ENCODE results near the gene NUBP1.

Gene NUBP1

DNA sequence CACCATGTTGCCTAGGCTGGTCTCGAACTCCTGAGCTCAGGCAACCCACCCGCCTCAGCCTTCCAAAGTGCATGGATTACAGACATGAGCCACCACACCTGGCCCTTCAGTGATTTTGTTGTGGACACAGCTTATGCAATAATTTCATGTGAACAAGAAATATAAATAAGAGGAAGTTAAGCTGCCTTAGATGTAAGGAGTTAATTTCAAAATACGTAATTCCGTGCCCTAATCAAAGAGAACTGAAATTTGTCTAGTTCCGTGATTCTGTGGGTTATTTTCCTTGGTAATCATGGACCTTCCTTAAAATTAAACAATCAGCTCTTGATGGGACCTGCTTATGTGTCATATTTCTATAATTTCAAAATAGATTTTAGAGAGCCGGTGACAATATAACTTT, 63.1 kb downstream of the NUBP1 start:
- H3K4me1 Mint-ChIP-seq, result no peaks in the 10 kb centered on the region
- no peaks in the 10 kb centered on the region for H3K27me3 Mint-ChIP-seq (ENCODE audit: low read depth)
- TF ChIP-seq, protein P1, sequence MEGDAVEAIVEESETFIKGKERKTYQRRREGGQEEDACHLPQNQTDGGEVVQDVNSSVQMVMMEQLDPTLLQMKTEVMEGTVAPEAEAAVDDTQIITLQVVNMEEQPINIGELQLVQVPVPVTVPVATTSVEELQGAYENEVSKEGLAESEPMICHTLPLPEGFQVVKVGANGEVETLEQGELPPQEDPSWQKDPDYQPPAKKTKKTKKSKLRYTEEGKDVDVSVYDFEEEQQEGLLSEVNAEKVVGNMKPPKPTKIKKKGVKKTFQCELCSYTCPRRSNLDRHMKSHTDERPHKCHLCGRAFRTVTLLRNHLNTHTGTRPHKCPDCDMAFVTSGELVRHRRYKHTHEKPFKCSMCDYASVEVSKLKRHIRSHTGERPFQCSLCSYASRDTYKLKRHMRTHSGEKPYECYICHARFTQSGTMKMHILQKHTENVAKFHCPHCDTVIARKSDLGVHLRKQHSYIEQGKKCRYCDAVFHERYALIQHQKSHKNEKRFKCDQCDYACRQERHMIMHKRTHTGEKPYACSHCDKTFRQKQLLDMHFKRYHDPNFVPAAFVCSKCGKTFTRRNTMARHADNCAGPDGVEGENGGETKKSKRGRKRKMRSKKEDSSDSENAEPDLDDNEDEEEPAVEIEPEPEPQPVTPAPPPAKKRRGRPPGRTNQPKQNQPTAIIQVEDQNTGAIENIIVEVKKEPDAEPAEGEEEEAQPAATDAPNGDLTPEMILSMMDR (IDR thresholded peaks at IDR 0.05; ENCODE audit: unreplicated experiment in 3 of 3), result no peak
- peaks cover 4% of the 10 kb centered on the region for H3K36me3 Mint-ChIP-seq (ENCODE audit: low read depth)
- no peaks in the 10 kb centered on the region for H3K9me3 Mint-ChIP-seq
- H3K27ac Mint-ChIP-seq, result no peak overlapping the region
- no peak overlapping the region for H3K4me3 Mint-ChIP-seq

DNA sequence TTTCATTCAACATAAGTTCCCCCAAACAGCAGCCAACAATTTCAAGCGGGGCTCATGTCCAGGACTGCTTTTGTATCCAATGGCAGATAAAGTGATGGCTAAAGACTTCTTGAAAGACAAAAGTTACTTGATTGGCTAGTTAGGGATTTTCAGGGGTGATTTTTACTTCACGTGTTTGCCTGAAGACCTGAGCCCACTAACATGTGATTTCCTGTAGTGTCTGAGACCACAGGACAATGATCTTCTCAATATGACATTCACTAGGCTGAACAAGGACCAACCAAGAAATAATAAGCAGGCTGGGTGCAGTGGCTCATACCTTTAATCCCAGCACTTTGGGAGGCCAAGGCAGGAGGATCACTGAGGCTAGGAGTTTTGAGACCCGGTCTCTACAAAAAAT, 64.6 kb downstream of the NUBP1 start:
- TF ChIP-seq, protein P1 (IDR thresholded peaks at IDR 0.05; ENCODE audit: unreplicated experiment in 3 of 3), result no peak
- no peaks in the 10 kb centered on the region for H3K9me3 Mint-ChIP-seq
- no peak overlapping the region for H3K4me3 Mint-ChIP-seq
- no peak overlapping the region for H3K27ac Mint-ChIP-seq
- no peaks in the 10 kb centered on the region for H3K4me1 Mint-ChIP-seq
- peaks cover 4% of the 10 kb centered on the region for H3K36me3 Mint-ChIP-seq (ENCODE audit: low read depth)
- no peaks in the 10 kb centered on the region for H3K27me3 Mint-ChIP-seq (ENCODE audit: low read depth)

DNA sequence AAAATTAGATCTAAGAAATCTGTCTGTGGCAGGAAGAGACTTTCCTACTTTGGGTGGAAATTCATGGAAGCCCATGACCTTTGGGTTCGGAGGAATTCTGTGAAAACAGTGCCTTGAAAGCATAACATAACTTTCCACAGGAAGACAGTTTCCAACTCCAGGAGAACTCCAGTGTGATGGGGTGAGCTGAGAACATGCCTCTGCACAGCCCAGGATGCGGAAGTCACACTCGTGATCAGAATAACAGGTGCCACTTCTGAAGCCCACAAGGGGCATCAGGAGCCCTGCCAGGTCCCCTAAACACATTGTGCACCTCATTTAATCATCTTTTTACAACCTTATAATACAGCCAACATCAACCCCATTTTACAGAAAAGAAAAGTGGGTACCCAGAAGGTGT, 65.2 kb downstream of the NUBP1 start:
- TF ChIP-seq, protein P1 (IDR thresholded peaks at IDR 0.05; ENCODE audit: unreplicated experiment in 3 of 3), result no peak
- Mint-ChIP-seq H3K4me1 (no peaks in the 10 kb centered on the region), H3K36me3 (ENCODE audit: low read depth) (peaks cover 4% of the 10 kb centered on the region), H3K4me3 (no peak overlapping the region), H3K27ac (no peak overlapping the region), H3K9me3 (no peaks in the 10 kb centered on the region), H3K27me3 (ENCODE audit: low read depth) (no peaks in the 10 kb centered on the region)

DNA sequence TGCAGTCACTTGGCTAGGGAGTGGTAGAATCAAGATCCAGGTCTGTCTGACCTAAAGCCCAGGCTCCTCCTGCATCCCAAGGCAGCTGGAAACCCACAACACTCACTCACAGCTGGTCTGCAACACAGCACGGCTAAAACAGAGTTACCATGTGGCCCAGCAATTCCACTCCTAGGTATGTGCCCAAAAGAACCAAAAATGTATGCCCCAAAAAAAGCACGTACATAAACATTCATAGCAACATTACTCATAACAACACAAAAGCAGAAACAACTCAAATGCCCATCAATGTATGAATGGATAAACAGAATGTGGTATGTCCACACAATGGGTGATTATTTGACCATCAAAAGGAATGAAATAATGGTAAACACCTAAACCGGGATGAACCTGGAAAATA, 66.1 kb downstream of the NUBP1 start:
- H3K4me1 Mint-ChIP-seq, result no peaks in the 10 kb centered on the region
- H3K4me3 Mint-ChIP-seq, result no peak overlapping the region
- H3K27me3 Mint-ChIP-seq (ENCODE audit: low read depth), result no peaks in the 10 kb centered on the region
- no peaks in the 10 kb centered on the region for H3K9me3 Mint-ChIP-seq
- TF ChIP-seq, protein P1 (IDR thresholded peaks at IDR 0.05; ENCODE audit: unreplicated experiment in 3 of 3), result no peak
- peaks cover 4% of the 10 kb centered on the region for H3K36me3 Mint-ChIP-seq (ENCODE audit: low read depth)
- H3K27ac Mint-ChIP-seq, result no peak overlapping the region

DNA sequence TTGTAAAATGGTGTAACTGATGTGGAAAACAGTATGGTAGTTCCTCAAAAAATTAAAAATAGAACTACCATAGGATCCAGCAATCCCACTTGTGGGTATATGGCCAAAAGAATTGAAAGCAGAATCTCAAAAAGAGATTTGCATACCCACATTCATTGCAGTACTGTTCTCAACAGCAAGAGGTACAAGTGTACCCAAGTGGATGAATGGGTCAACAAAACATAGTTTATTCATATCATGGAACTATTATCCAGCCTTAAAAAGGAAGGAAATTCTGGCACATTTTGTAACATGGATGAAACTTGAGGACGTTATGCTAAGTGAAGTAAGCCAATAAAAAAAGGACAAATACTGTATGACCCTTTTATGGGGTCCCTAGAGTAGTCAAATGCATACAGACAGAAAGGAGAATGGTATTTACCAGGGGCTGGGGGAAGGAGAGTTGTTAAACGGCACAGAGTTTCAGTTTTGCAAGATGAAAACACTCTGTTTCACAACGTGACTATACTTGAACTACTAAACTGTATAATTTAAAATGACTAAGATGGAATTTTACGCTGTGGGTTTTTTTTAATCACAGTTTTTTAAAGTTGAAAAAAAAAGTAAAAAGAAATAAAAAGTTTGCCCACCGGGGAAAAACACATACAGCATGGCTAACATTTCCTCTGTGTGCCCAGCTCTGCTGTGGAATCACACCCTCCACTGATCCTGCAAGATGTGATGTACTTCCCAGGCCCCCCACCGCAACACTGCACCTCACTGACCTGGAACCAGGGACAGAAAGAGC, 68.9 kb downstream of the NUBP1 start:
- TF ChIP-seq, protein P1 (IDR thresholded peaks at IDR 0.05; ENCODE audit: unreplicated experiment in 3 of 3), result no peak
- Mint-ChIP-seq H3K4me3 (no peak overlapping the region), H3K36me3 (ENCODE audit: low read depth) (peaks cover 4% of the 10 kb centered on the region), H3K27me3 (ENCODE audit: low read depth) (no peaks in the 10 kb centered on the region), H3K4me1 (peaks cover under 1% of the 10 kb centered on the region), H3K9me3 (no peaks in the 10 kb centered on the region), H3K27ac (no peak overlapping the region)

DNA sequence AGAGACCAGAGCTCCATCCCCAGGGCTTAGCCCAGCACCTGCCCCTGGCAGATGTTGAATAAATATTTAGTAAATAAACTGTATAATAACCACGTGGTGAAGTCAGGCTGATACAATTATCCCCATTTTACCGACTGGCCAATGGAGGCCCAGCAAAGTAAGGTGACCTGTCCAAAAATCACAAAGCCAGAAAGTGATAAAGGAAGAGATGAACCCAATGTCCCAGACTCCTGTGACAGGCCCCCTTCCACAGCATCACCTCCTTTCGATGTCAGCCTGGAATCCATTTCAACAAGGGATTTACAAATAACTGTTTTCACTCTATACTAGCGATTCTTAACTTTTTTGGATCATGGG, 69.4 kb downstream of the NUBP1 start:
- H3K36me3 Mint-ChIP-seq (ENCODE audit: low read depth), result peaks cover 4% of the 10 kb centered on the region
- H3K4me3 Mint-ChIP-seq, result no peak overlapping the region
- no peaks in the 10 kb centered on the region for H3K9me3 Mint-ChIP-seq
- peaks cover 5% of the 10 kb centered on the region for H3K4me1 Mint-ChIP-seq
- no peak overlapping the region for H3K27ac Mint-ChIP-seq
- TF ChIP-seq, protein P1 (IDR thresholded peaks at IDR 0.05; ENCODE audit: unreplicated experiment in 3 of 3), result no peak
- no peaks in the 10 kb centered on the region for H3K27me3 Mint-ChIP-seq (ENCODE audit: low read depth)

All from nephron (organoid).